HCT116 (cell line): ENCODE data around the gene RFWD3. TPM values are rescaled to one million over a fixed set of nuclear protein-coding genes. Genes with fewer than 3 reads are reported as not detected.

ENCODE experiments used
- ATAC-seq: fragments of 200-7000 bp; cut with Tn5 transposase; 2 replicates; pipeline ENCODE4 v1.9.1; 2020; ENCODE audit warnings: mild to moderate bottlenecking, moderate library complexity
- BruUV-seq: library from RNA; stranded (reverse); fragments of 400-500 nt; replicated peaks from 2 replicates; lab custom pipeline; 2021; lab: Mats Ljungman, UMichigan
- CTCF ChIA-PET: fragments of 300-600 bp; sonication (Branson Sonifier 250); formaldehyde crosslinking; loops from one replicate; lab custom pipeline; 2021; ENCODE audit warnings: antibody characterized with exemption; lab: Charles Lee
- POLR2A ChIA-PET: fragments of 300-600, 350-600 bp; sonication (Branson Sonifier 250); formaldehyde crosslinking; loops from one replicate; lab custom pipeline; 2021; ENCODE audit warnings: antibody characterized with exemption; lab: Charles Lee
- RAD21 ChIA-PET, 2 experiments: fragments of 300-600 bp; sonication (Branson Sonifier 250); formaldehyde crosslinking; loops; one replicate each; lab custom pipeline; 2023; ENCODE audit warnings: low total read pairs in 2 of 2; ENCODE audit not compliant: uncharacterized antibody in 2 of 2, unreplicated experiment in 2 of 2, low non-redundant PET in 1 of 2; lab: Charles Lee
- DNase-seq: peaks from one replicate; pipeline ENCODE4 v3.0.0-alpha.2; 2010; ENCODE audit warnings: low read depth, low spot score
- H2AFZ ChIP-seq: fragments of 200-600 bp; shearing (Covaris generic), sonication (generic); 2 replicates; pipeline ENCODE4 v1.6.1; 2017; ENCODE audit warnings: low read depth, mixed run types, mixed read lengths, antibody characterized with exemption, low read length; ENCODE audit not compliant: poor library complexity, severe bottlenecking
- H3K27ac ChIP-seq: 2 replicates; pipeline ENCODE4 v1.5.1; 2012; ENCODE audit warnings: low read depth, low read length
- H3K27me3 ChIP-seq: fragments of 200-600 bp; sonication (generic); 2 replicates; pipeline ENCODE4 v1.6.1; 2016; ENCODE audit warnings: mixed run types, low read length, mixed read lengths; ENCODE audit not compliant: insufficient read depth
- H3K36me3 ChIP-seq, 2 experiments: fragments of 200-500 bp in 1 of 2; fragments of 200-600 bp in 1 of 2; sonication (Bioruptor generic) in 1 of 2; sonication (generic) in 1 of 2; 2 replicates each; pipeline versions ENCODE4 v1.5.1 to v1.6.1; 2014 to 2016; ENCODE audit warnings: low read length in 2 of 2, inconsistent platforms in 1 of 2, mixed read lengths in 1 of 2, mixed run types in 1 of 2; ENCODE audit not compliant: insufficient read depth in 2 of 2, control insufficient read depth in 1 of 2
- H3K4me1 ChIP-seq, 2 experiments: fragments of 200-600 bp in 1 of 2; sonication (generic) in 1 of 2; 2 replicates each; pipeline versions ENCODE4 v1.5.1 to v1.6.1; 2012 to 2017; ENCODE audit warnings: low read length in 2 of 2, inconsistent platforms in 1 of 2, mild to moderate bottlenecking in 1 of 2, mixed read lengths in 1 of 2, mixed run types in 1 of 2, moderate library complexity in 1 of 2; ENCODE audit not compliant: insufficient read depth in 2 of 2, control insufficient read depth in 1 of 2
- H3K4me2 ChIP-seq: fragments of 200-600 bp; sonication (generic); 2 replicates; pipeline ENCODE4 v1.6.1; 2017; ENCODE audit warnings: mixed run types, low read length, mixed read lengths
- H3K4me3 ChIP-seq, 2 experiments: fragments of 200-600 bp in 1 of 2; sonication (generic) in 1 of 2; replicated peaks in 1 of 2; 2 replicates each; pipeline ENCODE4 v1.5.1; 2011 to 2016; ENCODE audit warnings: low read length in 2 of 2, control low read depth in 1 of 2, low read depth in 1 of 2, mild to moderate bottlenecking in 1 of 2, mixed read lengths in 1 of 2, mixed run types in 1 of 2
- H3K79me2 ChIP-seq: fragments of 200-600 bp; sonication (generic); 2 replicates; pipeline ENCODE4 v1.6.1; 2017; ENCODE audit warnings: mild to moderate bottlenecking, mixed run types, low read length, moderate library complexity, mixed read lengths; ENCODE audit not compliant: insufficient read depth
- H3K9ac ChIP-seq: fragments of 200-600 bp; sonication (generic); 2 replicates; pipeline ENCODE4 v1.6.1; 2016; ENCODE audit warnings: low read length, mixed read lengths
- H3K9me2 ChIP-seq: fragments of 200-600 bp; sonication (generic), shearing (Covaris generic); 2 replicates; pipeline ENCODE4 v1.6.1; 2017; ENCODE audit warnings: mixed run types, mild to moderate bottlenecking, moderate library complexity; ENCODE audit not compliant: insufficient read depth
- H3K9me3 ChIP-seq, 2 experiments: fragments of 200-500 bp in 1 of 2; fragments of 200-600 bp in 1 of 2; sonication (Bioruptor generic) in 1 of 2; sonication (generic) in 1 of 2; 2 replicates each; pipeline ENCODE4 v1.6.1; 2014 to 2017; ENCODE audit warnings: low read length in 2 of 2, mixed read lengths in 2 of 2, inconsistent platforms in 1 of 2, low read depth in 1 of 2, mild to moderate bottlenecking in 1 of 2, mixed run types in 1 of 2, moderate library complexity in 1 of 2; ENCODE audit not compliant: control insufficient read depth in 1 of 2, insufficient read depth in 1 of 2
- H4K20me1 ChIP-seq: fragments of 200-600 bp; sonication (generic), shearing (Covaris generic); 2 replicates; pipeline ENCODE4 v1.6.1; 2017; ENCODE audit warnings: mixed run types, mild to moderate bottlenecking, moderate library complexity; ENCODE audit not compliant: insufficient read depth
- ATF3 ChIP-seq: IDR thresholded peaks from 2 replicates; pipeline ENCODE4 v1.6.1; 2012
- CBX3 ChIP-seq: IDR thresholded peaks from 2 replicates; pipeline ENCODE4 v1.6.1; 2012; ENCODE audit warnings: low read depth
- CEBPB ChIP-seq: IDR thresholded peaks from 2 replicates; pipeline ENCODE4 v1.6.1; 2012; ENCODE audit warnings: low read depth
- CTCF ChIP-seq, 3 experiments: fragments of 200-600 bp in 1 of 3; sonication (generic) in 1 of 3; IDR thresholded peaks in 2 of 3; conservative IDR thresholded peaks in 1 of 3; 2 replicates each; pipeline ENCODE4 v1.5.1; 2012 to 2017; ENCODE audit warnings: low read depth in 2 of 3, low read length in 2 of 3, antibody characterized with exemption in 1 of 3, borderline replicate concordance in 1 of 3, control low read depth in 1 of 3, mild to moderate bottlenecking in 1 of 3, mixed read lengths in 1 of 3, mixed run types in 1 of 3, moderate library complexity in 1 of 3; ENCODE audit not compliant: insufficient read depth in 1 of 3
- EGR1 ChIP-seq: IDR thresholded peaks from 2 replicates; pipeline ENCODE4 v1.6.1; 2012; ENCODE audit warnings: low read depth
- ELF1 ChIP-seq: IDR thresholded peaks from 2 replicates; pipeline ENCODE4 v1.6.1; 2012; ENCODE audit warnings: low read depth, borderline replicate concordance
- EZH2 ChIP-seq: fragments of 200-600 bp; sonication (generic); IDR thresholded peaks from 2 replicates; pipeline ENCODE4 v1.6.1; 2017; ENCODE audit warnings: antibody characterized with exemption, mixed run types
- EZH2phosphoT487 ChIP-seq: fragments of 200-600 bp; IDR thresholded peaks from 2 replicates; pipeline ENCODE4 v1.6.1; 2018; ENCODE audit warnings: antibody characterized with exemption, borderline replicate concordance
- FOSL1 ChIP-seq: IDR thresholded peaks from 2 replicates; pipeline ENCODE4 v1.6.1; 2012; ENCODE audit warnings: low read depth
- JUND ChIP-seq: IDR thresholded peaks from 2 replicates; pipeline ENCODE4 v1.6.1; 2012
- SIN3A ChIP-seq: IDR thresholded peaks from 2 replicates; pipeline ENCODE4 v1.6.1; 2012; ENCODE audit warnings: low read depth
- SP1 ChIP-seq: IDR thresholded peaks from 2 replicates; pipeline ENCODE4 v1.6.1; 2012; ENCODE audit warnings: low read depth
- SRF ChIP-seq: IDR thresholded peaks from 2 replicates; pipeline ENCODE4 v1.6.1; 2012; ENCODE audit warnings: low read depth
- TCF7L2 ChIP-seq: IDR thresholded peaks from 2 replicates; pipeline ENCODE4 v1.7.0; 2011; ENCODE audit warnings: borderline replicate concordance, inconsistent platforms; ENCODE audit not compliant: insufficient read depth, insufficient read length; ENCODE audit errors: extremely low read depth
- ZBTB33 ChIP-seq: IDR thresholded peaks from 2 replicates; pipeline ENCODE4 v1.6.1; 2011; ENCODE audit warnings: mild to moderate bottlenecking, low read length, moderate library complexity; ENCODE audit not compliant: insufficient replicate concordance; ENCODE audit errors: extremely low read depth
- ZFX ChIP-seq: fragments of 450-650 bp; IDR thresholded peaks from 2 replicates; pipeline ENCODE4 v1.6.1; 2017
- ZNF274 ChIP-seq: fragments of 200-500 bp; sonication (Bioruptor generic); IDR thresholded peaks from 2 replicates; pipeline ENCODE4 v1.6.1; 2014; ENCODE audit warnings: mild to moderate bottlenecking, low read depth, low read length, inconsistent platforms
- intact Hi-C: fragments of 100-400 bp; cut with micrococcal nuclease; formaldehyde crosslinking; loops from 2 replicates; pipeline ENCODE4 v1.10.0; 2022
- total RNA-seq: library from RNA; stranded (reverse); gene quantifications from one replicate; pipeline ENCODE4 v1.2.1, GENCODE V29; 2021; ENCODE audit not compliant: unreplicated experiment
- TF ChIP-seq, protein P1 (sequence below): IDR thresholded peaks from 2 replicates; pipeline ENCODE4 v1.6.1; 2012

Gene RFWD3
- total RNA-seq, 1 experiment from 2014 or later: 83.6 TPM

DNA sequence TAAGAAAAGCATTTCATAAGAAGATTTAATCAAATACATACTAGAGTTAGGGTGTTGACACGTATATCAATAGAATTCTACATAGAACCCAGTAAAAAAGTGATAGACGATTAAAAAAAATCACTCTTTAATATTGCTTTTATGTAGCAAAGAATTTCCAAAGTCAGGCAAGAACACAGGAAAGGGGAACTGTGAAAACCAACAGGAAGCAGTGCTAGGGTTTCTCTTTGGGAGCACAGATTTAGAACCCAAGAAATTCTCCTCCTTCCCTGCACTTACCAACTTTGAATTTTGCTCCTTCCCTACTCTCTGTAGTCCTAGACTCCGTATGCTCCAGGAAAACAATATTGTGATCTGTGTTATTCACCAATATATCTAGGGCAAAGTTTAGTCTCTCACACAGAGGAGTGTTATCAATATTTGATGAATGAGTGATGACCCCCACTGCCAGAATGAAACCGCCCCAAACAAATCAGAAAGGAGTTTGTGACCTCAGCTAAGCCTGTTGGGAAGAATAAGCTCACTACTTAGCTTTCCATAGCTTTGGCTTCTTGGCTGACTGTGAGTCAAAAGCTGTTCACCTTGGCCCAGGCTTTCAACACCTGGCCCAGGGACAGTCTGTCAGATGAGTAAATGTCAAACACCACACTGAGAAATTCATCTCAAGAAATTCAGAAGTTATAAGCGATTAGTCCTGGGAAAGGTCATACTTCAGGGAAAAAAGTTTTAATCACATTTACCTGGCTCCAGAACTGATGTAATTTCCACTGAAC lies 8.6 kb downstream of the RFWD3 start:
- Histone ChIP-seq H3K9me2 (no peaks in the 10 kb centered on the region), H3K4me2 (no peak overlapping the region), H3K79me2 (peaks cover 100% of the 10 kb centered on the region), H3K27me3 (no peaks in the 10 kb centered on the region), H3K27ac (no peak overlapping the region), H3K4me3 (no peak overlapping the region), H3K9ac (no peak overlapping the region), H3K36me3 (peaks cover 51 to 68% of the 10 kb centered on the region in 2 experiments), H4K20me1 (peaks cover 39% of the 10 kb centered on the region; the same call in 1 of the 2 replicates), H3K9me3 (no peaks in the 10 kb centered on the region), H3K4me1 (peaks cover 2 to 4% of the 10 kb centered on the region in 2 experiments; a peak in 3 of 4 replicates), H2AFZ (no peak overlapping the region)
- TF ChIP-seq ELF1: no peak
- TF ChIP-seq ATF3: no peak
- TF ChIP-seq CTCF (IDR thresholded peaks at IDR 0.05 in 2 of 3, conservative IDR thresholded peaks at IDR 0.05 in 1 of 3; ENCODE audit: borderline replicate concordance in 1 of 3, insufficient read depth in 1 of 3, low read depth in 2 of 3, low read length in 2 of 3): no peak
- no peak for TF ChIP-seq EGR1
- TF ChIP-seq, protein P1, sequence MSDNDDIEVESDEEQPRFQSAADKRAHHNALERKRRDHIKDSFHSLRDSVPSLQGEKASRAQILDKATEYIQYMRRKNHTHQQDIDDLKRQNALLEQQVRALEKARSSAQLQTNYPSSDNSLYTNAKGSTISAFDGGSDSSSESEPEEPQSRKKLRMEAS: no peak
- TF ChIP-seq FOSL1: no peak
- TF ChIP-seq ZFX: no peak
- TF ChIP-seq ZNF274: no peak
- TF ChIP-seq CBX3: no peak
- no peak for TF ChIP-seq SP1
- TF ChIP-seq ZBTB33: no peak
- no peak for TF ChIP-seq TCF7L2
- no peak for TF ChIP-seq CEBPB
- TF ChIP-seq SIN3A: no peak
- no peak for TF ChIP-seq EZH2
- no peak for TF ChIP-seq JUND
- TF ChIP-seq SRF: no peak
- no peak for TF ChIP-seq EZH2phosphoT487
- intact Hi-C loops: loop anchor here (10.0 kb wide), 1 partner anchor 353 kb away; no protein-coding TSS in a partner anchor
- ChIA-PET CTCF (no interaction called here), POLR2A (no interaction called here), RAD21 (no interaction called here)
- DNase-seq (no peak), ATAC-seq (no peak)
- no TSS peak for BruUV-seq
